SIG-M5 treated with dmso at 0.1 percent for 504 hours (cell line): ENCODE measurements around the gene STAM.

Experiments
- DNase-seq: peaks from one replicate; lab custom pipeline; 2025; ENCODE audit not compliant: unreplicated experiment; lab: John Stamatoyannopoulos, UW

Gene STAM

GRCh38 chr10:17758200-17758599 lies 114.2 kb downstream of the STAM start:
- DNase-seq, result no peak

GRCh38 chr10:17758896-17759295 lies 114.9 kb downstream of the STAM start:
- DNase-seq, result no peak

GRCh38 chr10:17764142-17764541 lies 120.2 kb downstream of the STAM start:
- no peak for DNase-seq

- no peak for DNase-seq
Measured at GRCh38 chr10:17765602-17766001, 121.7 kb downstream of the STAM start.
